AG04450 (cell line): ENCODE data around the gene PDCD5. TPM values are rescaled to one million over a fixed set of nuclear protein-coding genes. Genes with fewer than 3 reads are reported as not detected.
"Not testable (repeated sequence)": the region's sequence is repeated elsewhere in the genome, so short reads cannot be mapped to it uniquely, and the experiment has no call there.

ENCODE experiments used
- CTCF ChIA-PET: fragments of 300-600, 350-600 bp; formaldehyde crosslinking; extraction: SDS; loops from one replicate; lab custom pipeline; 2022; ENCODE audit warnings: antibody characterized with exemption, inconsistent platforms; lab: Charles Lee
- POLR2A ChIA-PET: fragments of 350-600 bp; formaldehyde crosslinking; extraction: SDS; loops from one replicate; lab custom pipeline; 2021; ENCODE audit warnings: antibody characterized with exemption, inconsistent platforms; lab: Yijun Ruan, JAX
- DNase-seq: peaks from one replicate; pipeline ENCODE4 v3.0.0-alpha.2; 2011; ENCODE audit warnings: low read depth, low spot score
- H3K27ac ChIP-seq: one replicate; pipeline ENCODE4 v1.5.1; 2012; ENCODE audit warnings: low read depth, low read length, control low read depth
- H3K27me3 ChIP-seq: one replicate; pipeline ENCODE4 v1.6.0; 2012; ENCODE audit warnings: low read length; ENCODE audit not compliant: control insufficient read depth, insufficient read depth
- H3K4me3 ChIP-seq: 2 replicates; pipeline ENCODE4 v1.5.1; 2011; ENCODE audit warnings: mild to moderate bottlenecking, low read depth, low read length, control low read depth
- H3K9me3 ChIP-seq: 2 replicates; pipeline ENCODE4 v1.5.1; 2012; ENCODE audit warnings: low read length; ENCODE audit not compliant: control insufficient read depth, insufficient read depth
- polyA plus RNA-seq: library from polyadenylated mRNA; depleted of rRNA; stranded (reverse); fragments of >200 nt; gene quantifications from 2 replicates; pipeline ENCODE4 v1.2.3, GENCODE V29; 2011
- TF ChIP-seq, protein P1 (sequence below): IDR thresholded peaks from 2 replicates; pipeline ENCODE4 v1.5.1; 2011; ENCODE audit warnings: low read depth, low read length, control low read depth, inconsistent platforms

The PDCD5 gene
- polyA plus RNA-seq, 1 experiment = 124 TPM

DNA sequence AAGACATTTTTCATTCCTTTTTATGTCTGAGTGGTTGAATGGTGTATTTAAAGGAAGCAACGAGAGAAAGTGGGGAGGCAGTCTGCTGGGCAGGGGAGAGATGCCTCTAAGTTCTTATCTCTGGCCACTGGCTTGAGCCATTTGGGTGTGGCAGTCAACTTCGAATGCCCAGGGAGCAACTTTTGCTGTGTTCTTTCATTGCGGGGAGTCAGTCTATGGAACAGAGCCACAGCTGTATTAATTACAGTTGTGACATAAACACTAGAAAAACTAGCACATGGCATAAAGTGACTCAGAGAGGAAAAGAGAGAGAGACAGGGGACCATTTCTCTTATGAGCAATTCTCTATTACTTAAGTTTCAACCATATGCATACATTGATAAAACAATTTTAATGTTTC, 40.4 kb upstream of the PDCD5 start:
- H3K4me3 ChIP-seq = no peak overlapping the region
- no peak overlapping the region for H3K27ac ChIP-seq
- TF ChIP-seq, protein P1, sequence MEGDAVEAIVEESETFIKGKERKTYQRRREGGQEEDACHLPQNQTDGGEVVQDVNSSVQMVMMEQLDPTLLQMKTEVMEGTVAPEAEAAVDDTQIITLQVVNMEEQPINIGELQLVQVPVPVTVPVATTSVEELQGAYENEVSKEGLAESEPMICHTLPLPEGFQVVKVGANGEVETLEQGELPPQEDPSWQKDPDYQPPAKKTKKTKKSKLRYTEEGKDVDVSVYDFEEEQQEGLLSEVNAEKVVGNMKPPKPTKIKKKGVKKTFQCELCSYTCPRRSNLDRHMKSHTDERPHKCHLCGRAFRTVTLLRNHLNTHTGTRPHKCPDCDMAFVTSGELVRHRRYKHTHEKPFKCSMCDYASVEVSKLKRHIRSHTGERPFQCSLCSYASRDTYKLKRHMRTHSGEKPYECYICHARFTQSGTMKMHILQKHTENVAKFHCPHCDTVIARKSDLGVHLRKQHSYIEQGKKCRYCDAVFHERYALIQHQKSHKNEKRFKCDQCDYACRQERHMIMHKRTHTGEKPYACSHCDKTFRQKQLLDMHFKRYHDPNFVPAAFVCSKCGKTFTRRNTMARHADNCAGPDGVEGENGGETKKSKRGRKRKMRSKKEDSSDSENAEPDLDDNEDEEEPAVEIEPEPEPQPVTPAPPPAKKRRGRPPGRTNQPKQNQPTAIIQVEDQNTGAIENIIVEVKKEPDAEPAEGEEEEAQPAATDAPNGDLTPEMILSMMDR = no peak
- no peaks in the 10 kb centered on the region for H3K9me3 ChIP-seq
- CTCF ChIA-PET = no interaction called here
- no peaks in the 10 kb centered on the region for H3K27me3 ChIP-seq
- no peak for DNase-seq
- POLR2A ChIA-PET = no interaction called here

DNA sequence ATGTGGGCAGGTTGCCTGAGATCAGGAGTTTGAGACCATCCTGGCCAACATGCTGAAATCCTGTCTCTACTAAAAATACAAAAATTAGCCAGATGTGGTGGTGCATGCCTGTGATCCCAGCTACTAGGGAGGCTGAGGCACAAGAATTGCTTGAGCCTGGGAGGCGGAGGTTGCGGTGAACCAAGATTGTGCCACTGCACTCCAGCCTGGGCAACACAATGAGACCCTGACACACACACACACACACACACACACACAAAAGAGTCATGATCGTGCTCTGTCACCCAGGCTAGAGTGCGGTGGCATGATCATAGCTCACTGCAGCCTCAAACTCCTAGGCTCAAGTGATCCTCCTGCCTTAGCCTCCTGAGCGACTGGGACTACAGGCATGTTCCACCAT, 39.6 kb upstream of the PDCD5 start:
- H3K9me3 ChIP-seq, H3K27ac ChIP-seq, DNase-seq, H3K4me3 ChIP-seq, H3K27me3 ChIP-seq, POLR2A ChIA-PET: not testable (repeated sequence)
- CTCF ChIA-PET = interaction anchor here (0.6 kb wide), 1 partner anchor 1496 kb away, joined by 7 read pairs; no protein-coding TSS in a partner anchor

DNA sequence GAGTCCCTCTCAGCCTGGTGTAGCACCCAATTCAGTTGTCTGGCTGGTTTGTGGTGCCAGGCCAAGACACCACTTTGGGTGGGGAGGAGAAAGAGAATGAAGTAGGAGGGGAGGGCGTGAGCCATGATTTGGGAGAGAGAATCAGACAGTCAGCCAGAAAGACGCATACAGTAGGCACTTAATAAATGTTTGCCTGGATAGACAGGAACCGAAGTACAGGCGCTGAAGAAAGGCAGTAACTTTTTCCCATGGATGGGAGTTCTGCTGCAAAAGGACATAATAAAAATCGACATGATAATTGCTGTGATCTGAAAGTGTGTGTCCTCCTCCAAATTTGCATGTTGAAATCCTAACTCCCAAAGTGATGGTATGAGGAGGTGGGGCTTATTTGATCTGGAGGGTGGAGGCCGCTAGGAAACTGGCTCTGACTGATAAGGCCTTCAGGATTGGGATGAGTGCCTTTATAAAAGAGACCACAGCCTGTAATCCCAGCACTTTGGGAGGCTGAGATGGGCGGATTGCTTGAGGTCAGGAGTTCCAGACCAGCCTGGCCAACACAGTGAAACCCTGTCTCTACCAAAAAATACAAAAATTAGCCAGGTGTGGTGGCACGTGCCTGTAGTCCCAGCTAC, 38.4 kb upstream of the PDCD5 start:
- Histone ChIP-seq H3K27ac (no peak overlapping the region), H3K4me3 (no peak overlapping the region), H3K9me3 (no peaks in the 10 kb centered on the region), H3K27me3 (no peaks in the 10 kb centered on the region)
- ChIA-PET POLR2A (no interaction called here), CTCF (no interaction called here)
- TF ChIP-seq, protein P1 = no peak
- DNase-seq = no peak

DNA sequence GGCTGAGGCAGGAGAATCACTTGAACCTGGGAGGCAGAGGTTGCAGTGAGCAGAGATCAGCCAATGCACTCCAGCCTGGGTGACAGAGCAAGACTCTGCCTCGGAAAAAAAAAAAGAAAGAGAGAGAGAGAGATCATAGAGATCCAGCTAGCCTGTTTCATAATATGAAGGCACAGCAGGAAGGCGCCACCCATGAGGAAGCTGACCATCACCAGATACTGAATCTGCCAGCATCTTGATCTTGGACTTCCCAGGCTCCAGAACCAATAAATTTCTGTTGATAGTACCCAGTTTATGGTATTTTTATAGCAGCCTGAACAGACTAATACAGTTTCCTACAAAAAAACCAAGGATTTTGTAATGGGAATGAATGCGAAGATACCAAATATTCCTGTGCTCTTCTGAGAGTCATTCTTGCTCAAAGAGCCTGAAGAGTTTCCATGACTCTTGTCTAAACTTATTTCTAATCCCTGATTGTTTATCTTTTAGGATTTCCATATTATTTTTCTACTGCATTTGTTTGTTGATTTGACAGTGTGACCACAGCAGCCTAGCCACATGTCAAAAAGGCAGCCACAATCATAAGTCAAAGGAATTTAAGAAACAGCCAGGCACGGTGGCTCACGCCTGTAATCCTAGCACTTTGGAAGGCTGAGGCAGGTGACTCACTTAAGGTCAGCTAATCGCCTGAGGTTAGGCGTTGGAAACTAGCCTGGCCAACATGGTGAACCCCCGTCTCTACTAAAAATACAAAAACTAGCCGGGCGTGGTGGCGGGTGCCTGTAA, 37.7 kb upstream of the PDCD5 start:
- POLR2A ChIA-PET = no interaction called here
- CTCF ChIA-PET = no interaction called here
- TF ChIP-seq, protein P1 = no peak
- Histone ChIP-seq H3K4me3 (no peak overlapping the region), H3K9me3 (no peaks in the 10 kb centered on the region), H3K27me3 (no peaks in the 10 kb centered on the region), H3K27ac (no peak overlapping the region)
- DNase-seq = no peak

DNA sequence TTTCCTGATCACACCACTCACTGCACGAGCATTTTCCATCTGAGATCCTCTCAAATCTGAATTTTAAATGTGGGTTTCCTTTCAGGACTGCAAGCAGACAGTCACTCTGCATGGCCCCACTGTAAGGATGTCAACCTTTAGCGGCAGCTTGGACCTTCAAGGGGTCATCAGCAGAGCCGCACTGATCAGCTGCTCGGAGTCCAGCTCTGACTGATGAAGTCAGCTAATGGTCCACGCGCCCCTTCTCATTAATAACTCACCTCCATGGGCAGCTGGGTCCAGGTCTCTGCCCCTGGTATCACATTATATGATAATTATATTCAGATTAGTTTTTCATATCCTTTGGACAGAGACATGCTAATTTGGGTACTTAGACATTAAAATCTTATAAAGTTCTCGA, 36.1 kb upstream of the PDCD5 start:
- TF ChIP-seq, protein P1 = no peak
- Histone ChIP-seq H3K9me3 (no peaks in the 10 kb centered on the region), H3K27me3 (no peaks in the 10 kb centered on the region), H3K27ac (no peak overlapping the region), H3K4me3 (no peak overlapping the region)
- ChIA-PET POLR2A (no interaction called here), CTCF (interaction anchor here (0.6 kb wide), 2 partner anchors 258 to 276 kb away, joined by 4 read pairs; no protein-coding TSS in a partner anchor)
- DNase-seq = no peak
